Upper lobe of right lung (tissue), 1 donor: ENCODE data around the gene DEFB110. TPM values are rescaled to one million over a fixed set of nuclear protein-coding genes. Genes with fewer than 3 reads are reported as not detected.

Source experiments
- ATAC-seq: fragments of 200-7000 bp; cut with Tn5 transposase; one replicate; pipeline ENCODE4 v1.9.1; 2020; ENCODE audit warnings: mild to moderate bottlenecking, moderate library complexity
- DNase-seq: peaks from one replicate; pipeline ENCODE4 v3.0.0-alpha.2; 2020
- H3K27ac ChIP-seq: fragments of 200-600 bp; one replicate; pipeline ENCODE4 v1.8.0; 2022
- H3K27me3 ChIP-seq: fragments of 200-600 bp; one replicate; pipeline ENCODE4 v1.8.0; 2022; ENCODE audit warnings: mild to moderate bottlenecking
- H3K36me3 ChIP-seq: fragments of 200-600 bp; one replicate; pipeline ENCODE4 v1.8.0; 2022
- H3K4me1 ChIP-seq: fragments of 200-600 bp; one replicate; pipeline ENCODE4 v1.8.0; 2022
- H3K4me3 ChIP-seq: fragments of 200-600 bp; one replicate; pipeline ENCODE4 v1.8.0; 2022; ENCODE audit warnings: mild to moderate bottlenecking
- H3K9me3 ChIP-seq: fragments of 200-600 bp; one replicate; pipeline ENCODE4 v1.8.0; 2022
- intact Hi-C: fragments of 100-400 bp; cut with DNase I; formaldehyde crosslinking; loops from one replicate; pipeline ENCODE4 v1.11.0; 2022
- total RNA-seq: library from RNA; stranded (reverse); fragmentation: NEBNext Ultra II Directional; extraction: Animal tissue kit (Norgen Biotek cat#: 25700); gene quantifications from one replicate; pipeline ENCODE4 v1.2.1, GENCODE V29; 2021
- TF ChIP-seq, protein P1 (sequence below): fragments of 200-600 bp; IDR thresholded peaks from one replicate; pipeline ENCODE4 v1.8.0; 2022; ENCODE audit warnings: antibody characterized with exemption
- donor health status: DM: no; HTN: yes; CAD: no; lungs with severe emphysema.

Gene DEFB110
- total RNA-seq, 1 donor from 2014 or later, result not detected

DNA sequence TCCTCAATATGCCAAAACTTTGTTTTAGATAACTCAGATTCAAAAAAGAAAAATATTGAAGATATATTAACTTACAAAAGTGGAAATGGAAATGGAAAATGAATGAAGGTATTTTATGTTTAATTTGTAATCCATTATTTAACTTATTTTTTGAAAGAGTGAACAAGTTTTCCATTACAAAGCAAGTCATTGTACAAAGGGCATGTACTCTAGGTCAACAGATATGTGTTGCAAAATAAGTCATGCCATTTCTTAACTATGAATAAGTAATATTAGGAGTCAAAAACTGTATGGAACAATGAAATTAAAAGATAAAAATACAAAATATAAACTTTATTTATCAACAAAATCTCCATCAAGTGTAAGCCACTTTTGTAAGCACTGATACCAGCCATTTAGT lies 26.5 kb downstream of the DEFB110 start:
- Histone ChIP-seq H3K9me3 (no peaks in the 10 kb centered on the region), H3K4me1 (no peaks in the 10 kb centered on the region), H3K27ac (no peak overlapping the region), H3K27me3 (no peaks in the 10 kb centered on the region), H3K4me3 (no peak overlapping the region), H3K36me3 (no peaks in the 10 kb centered on the region)
- TF ChIP-seq, protein P1, sequence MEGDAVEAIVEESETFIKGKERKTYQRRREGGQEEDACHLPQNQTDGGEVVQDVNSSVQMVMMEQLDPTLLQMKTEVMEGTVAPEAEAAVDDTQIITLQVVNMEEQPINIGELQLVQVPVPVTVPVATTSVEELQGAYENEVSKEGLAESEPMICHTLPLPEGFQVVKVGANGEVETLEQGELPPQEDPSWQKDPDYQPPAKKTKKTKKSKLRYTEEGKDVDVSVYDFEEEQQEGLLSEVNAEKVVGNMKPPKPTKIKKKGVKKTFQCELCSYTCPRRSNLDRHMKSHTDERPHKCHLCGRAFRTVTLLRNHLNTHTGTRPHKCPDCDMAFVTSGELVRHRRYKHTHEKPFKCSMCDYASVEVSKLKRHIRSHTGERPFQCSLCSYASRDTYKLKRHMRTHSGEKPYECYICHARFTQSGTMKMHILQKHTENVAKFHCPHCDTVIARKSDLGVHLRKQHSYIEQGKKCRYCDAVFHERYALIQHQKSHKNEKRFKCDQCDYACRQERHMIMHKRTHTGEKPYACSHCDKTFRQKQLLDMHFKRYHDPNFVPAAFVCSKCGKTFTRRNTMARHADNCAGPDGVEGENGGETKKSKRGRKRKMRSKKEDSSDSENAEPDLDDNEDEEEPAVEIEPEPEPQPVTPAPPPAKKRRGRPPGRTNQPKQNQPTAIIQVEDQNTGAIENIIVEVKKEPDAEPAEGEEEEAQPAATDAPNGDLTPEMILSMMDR, result no peak
- ATAC-seq, result no peak
- intact Hi-C loops, result no loop called here
- DNase-seq, result no peak

DNA sequence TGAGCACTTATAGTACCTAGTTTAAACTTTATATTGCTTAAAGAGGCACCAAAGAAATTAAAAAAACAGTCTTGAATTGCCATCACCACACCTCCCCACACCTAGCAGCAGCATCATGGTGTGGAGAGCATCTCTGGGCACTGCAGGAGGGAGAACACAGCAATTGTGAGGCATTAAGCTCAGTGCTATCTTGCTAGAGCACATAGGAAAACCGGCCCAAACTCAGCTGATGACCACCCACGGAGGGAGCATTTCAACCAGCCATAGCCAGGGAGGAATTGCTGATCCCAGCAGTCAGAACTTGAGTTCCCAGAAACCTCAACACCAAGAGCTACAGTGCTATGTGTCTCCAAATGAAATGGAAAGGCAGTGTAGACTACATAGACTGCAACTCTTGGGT lies 32.9 kb downstream of the DEFB110 start:
- Histone ChIP-seq H3K4me3 (no peak overlapping the region), H3K9me3 (no peaks in the 10 kb centered on the region), H3K27me3 (no peaks in the 10 kb centered on the region), H3K36me3 (no peaks in the 10 kb centered on the region), H3K27ac (no peak overlapping the region), H3K4me1 (no peaks in the 10 kb centered on the region)
- ATAC-seq, result no peak
- no peak for DNase-seq
- intact Hi-C loops, result no loop called here
- TF ChIP-seq, protein P1, result no peak

DNA sequence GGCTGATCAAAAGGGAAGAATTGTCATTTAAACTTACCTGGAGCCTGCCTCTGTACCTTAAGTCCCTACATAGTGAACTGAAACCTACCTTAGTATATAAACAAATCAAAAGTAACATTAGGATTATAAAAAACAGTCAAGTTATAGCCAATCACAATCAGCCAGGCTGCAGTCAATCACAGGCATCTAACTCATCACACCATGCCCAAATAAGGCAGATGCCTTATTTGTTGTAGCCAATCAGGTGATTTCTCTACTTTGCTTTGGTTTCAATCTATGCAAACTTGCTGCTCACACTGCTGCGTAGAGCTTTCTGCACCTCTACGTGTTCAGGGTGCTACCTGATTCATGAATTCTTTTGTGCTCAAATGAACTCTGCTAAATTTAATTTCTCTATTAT lies 34.0 kb downstream of the DEFB110 start:
- no peaks in the 10 kb centered on the region for H3K36me3 ChIP-seq
- ATAC-seq (no peak), DNase-seq (no peak)
- H3K4me1 ChIP-seq, result no peaks in the 10 kb centered on the region
- H3K27me3 ChIP-seq, result no peaks in the 10 kb centered on the region
- H3K27ac ChIP-seq, result no peak overlapping the region
- TF ChIP-seq, protein P1, result no peak
- H3K9me3 ChIP-seq, result no peaks in the 10 kb centered on the region
- intact Hi-C loops, result no loop called here
- no peak overlapping the region for H3K4me3 ChIP-seq

DNA sequence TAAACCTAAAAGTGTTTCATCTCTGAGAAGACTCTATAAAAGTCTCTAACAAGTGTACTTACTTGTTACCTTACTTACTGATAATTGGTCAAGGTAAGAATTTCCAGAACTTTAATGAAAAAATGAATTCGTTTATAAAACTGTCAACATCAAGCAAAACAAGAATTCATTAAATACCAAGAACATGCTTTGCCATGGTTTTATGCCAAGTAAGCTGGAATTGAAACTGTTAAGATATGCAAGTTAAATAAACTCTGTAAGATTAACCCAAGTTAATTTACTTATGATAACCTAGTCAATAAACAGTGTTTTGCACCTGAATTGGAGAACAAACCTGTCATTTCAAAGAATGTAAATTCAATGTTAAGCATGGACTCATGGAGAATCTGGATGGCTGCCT lies 35.2 kb downstream of the DEFB110 start:
- no peaks in the 10 kb centered on the region for H3K36me3 ChIP-seq
- no peaks in the 10 kb centered on the region for H3K4me1 ChIP-seq
- H3K27me3 ChIP-seq, result no peaks in the 10 kb centered on the region
- no peak overlapping the region for H3K27ac ChIP-seq
- intact Hi-C loops, result no loop called here
- no peak for DNase-seq
- TF ChIP-seq, protein P1, result no peak
- H3K4me3 ChIP-seq, result no peak overlapping the region
- H3K9me3 ChIP-seq, result no peaks in the 10 kb centered on the region
- no peak for ATAC-seq

DNA sequence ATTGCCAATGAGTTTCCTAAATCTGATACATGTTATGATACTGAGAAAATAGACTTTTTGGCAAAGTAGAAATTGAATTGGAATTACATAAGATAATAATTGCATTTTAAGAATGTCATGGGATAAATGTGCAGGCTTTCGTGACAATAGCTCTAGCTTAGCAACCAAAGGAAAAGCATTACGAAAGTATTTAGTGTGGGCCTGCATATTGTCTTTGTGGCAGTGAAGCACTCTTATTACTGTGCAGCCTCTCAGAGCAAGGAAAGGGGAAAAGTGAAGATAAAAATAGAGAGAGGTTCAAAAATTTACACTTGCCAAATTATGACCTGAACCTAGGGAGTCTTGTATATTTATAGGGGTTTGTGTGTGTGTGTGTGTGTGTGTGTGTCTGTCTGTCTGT lies 39.7 kb downstream of the DEFB110 start:
- intact Hi-C loops, result no loop called here

More for the DNA sequence above, 39.7 kb downstream of the DEFB110 start:
- H3K9me3 ChIP-seq, result no peaks in the 10 kb centered on the region
- DNase-seq (no peak), ATAC-seq (no peak)
- no peaks in the 10 kb centered on the region for H3K36me3 ChIP-seq
- H3K4me3 ChIP-seq, result no peak overlapping the region
- H3K27ac ChIP-seq, result no peak overlapping the region
- no peaks in the 10 kb centered on the region for H3K27me3 ChIP-seq
- TF ChIP-seq, protein P1, result no peak
- no peaks in the 10 kb centered on the region for H3K4me1 ChIP-seq
